A549 (cell line): ENCODE measurements around the gene FAM9B. TPM values are rescaled to one million over a fixed set of nuclear protein-coding genes. Genes with fewer than 3 reads are reported as not detected.
"Not testable (repeated sequence)": the region's sequence is repeated elsewhere in the genome, so short reads cannot be mapped to it uniquely, and the experiment has no call there.

Experiments used
- ATAC-seq, 2 experiments: fragments of 200-7000 bp in 1 of 2; fragments of >200 bp in 1 of 2; cut with Nextera tagmentation in 1 of 2; cut with Tn5 transposase in 1 of 2; 3 replicates each; pipeline versions ENCODE4 v1.8.0 to v1.9.1; 2018 to 2020; ENCODE audit warnings: mild to moderate bottlenecking in 1 of 2, moderate library complexity in 1 of 2
- CTCF ChIA-PET: fragments of 300-600 bp; sonication (Branson Sonifier 250); formaldehyde crosslinking; extraction: SDS; loops from one replicate; lab custom pipeline; 2021; ENCODE audit warnings: antibody characterized with exemption, inconsistent platforms; lab: Yijun Ruan, JAX
- POLR2A ChIA-PET: fragments of 350-600 bp; formaldehyde crosslinking; extraction: SDS; loops from one replicate; lab custom pipeline; 2021; ENCODE audit warnings: antibody characterized with exemption, inconsistent platforms; lab: Yijun Ruan, JAX
- DNase-seq, 2 experiments: peaks; one replicate each; pipeline versions ENCODE4 v3.0.0 to v3.0.0-alpha.2; 2011 to 2016; ENCODE audit warnings: low read depth in 1 of 2, low spot score in 1 of 2
- FAIRE-seq: peaks from 2 replicates; lab custom pipeline; 2011; peaks lifted over from hg19 to GRCh38; lab: Jason Lieb, UNC
- H3K27ac ChIP-seq, 2 experiments: fragments of >200 bp; sonication (Bioruptor Twin); formaldehyde crosslinking; 3 replicates each; pipeline ENCODE4 v1.5.1; 2016 to 2017
- H3K4me1 ChIP-seq: fragments of >200 bp; sonication (Bioruptor Twin); formaldehyde crosslinking; 3 replicates; pipeline ENCODE4 v1.6.1; 2016
- H3K4me2 ChIP-seq: fragments of >200 bp; sonication (Bioruptor Twin); formaldehyde crosslinking; 3 replicates; pipeline ENCODE4 v1.6.1; 2016
- H3K4me3 ChIP-seq: fragments of >200 bp; sonication (Bioruptor Twin); formaldehyde crosslinking; 3 replicates; pipeline ENCODE4 v1.5.1; 2016
- H3K9me3 ChIP-seq: fragments of >200 bp; sonication (Bioruptor Twin); formaldehyde crosslinking; 3 replicates; pipeline ENCODE4 v1.6.1; 2016
- CBX2 ChIP-seq: fragments of 200-600 bp; sonication (generic); IDR thresholded peaks from 2 replicates; pipeline ENCODE4 v1.6.1; 2016; ENCODE audit warnings: low read depth, mild to moderate bottlenecking, borderline replicate concordance
- CHD2 ChIP-seq: fragments of 150-350 bp; IDR thresholded peaks from 2 replicates; pipeline ENCODE4 v1.6.1; 2014; ENCODE audit warnings: low read length; ENCODE audit not compliant: partially characterized antibody
- CHD4 ChIP-seq: fragments of 200-600 bp; sonication (generic); IDR thresholded peaks from 2 replicates; pipeline ENCODE4 v1.6.1; 2016; ENCODE audit warnings: antibody characterized with exemption, mild to moderate bottlenecking, borderline replicate concordance
- EHF ChIP-seq: fragments of 250-450 bp; sonication (Bioruptor Pico); IDR thresholded peaks from 2 replicates; pipeline ENCODE4 v1.5.0; 2020; ENCODE audit warnings: mild to moderate bottlenecking
- GATA3 ChIP-seq: IDR thresholded peaks from 2 replicates; pipeline ENCODE4 v1.6.1; 2012; ENCODE audit warnings: borderline replicate concordance
- HDAC2 ChIP-seq: fragments of 200-600 bp; sonication (generic); IDR thresholded peaks from 2 replicates; pipeline ENCODE4 v1.6.1; 2016
- HOXA7 ChIP-seq: fragments of 250-450 bp; sonication (Bioruptor Pico); IDR thresholded peaks from 2 replicates; pipeline ENCODE4 v1.5.0; 2020; ENCODE audit warnings: mild to moderate bottlenecking, moderate library complexity
- HOXB13 ChIP-seq: fragments of 250-450 bp; sonication (Bioruptor Pico); IDR thresholded peaks from 2 replicates; pipeline ENCODE4 v1.5.0; 2020; ENCODE audit warnings: low read depth, mild to moderate bottlenecking, moderate library complexity
- HOXB5 ChIP-seq: fragments of 250-450 bp; sonication (Bioruptor Pico); IDR thresholded peaks from 2 replicates; pipeline ENCODE4 v1.5.0; 2020; ENCODE audit warnings: mild to moderate bottlenecking, moderate library complexity
- JUNB ChIP-seq: fragments of >200 bp; sonication (Bioruptor Twin); formaldehyde crosslinking; IDR thresholded peaks from 2 replicates; pipeline ENCODE4 v1.6.1; 2016
- MAFK ChIP-seq: fragments of 450-650 bp; IDR thresholded peaks from 2 replicates; pipeline ENCODE4 v1.6.1; 2014; ENCODE audit not compliant: partially characterized antibody
- NR3C1 ChIP-seq: fragments of >200 bp; sonication (Bioruptor Twin); formaldehyde crosslinking; IDR thresholded peaks from 3 replicates; pipeline ENCODE4 v1.6.1; 2017
- RCOR1 ChIP-seq: fragments of 150-350 bp; IDR thresholded peaks from 2 replicates; pipeline ENCODE4 v1.6.1; 2014; ENCODE audit warnings: antibody characterized with exemption, low read length, low read depth
- RFX5 ChIP-seq: fragments of 450-650 bp; IDR thresholded peaks from 2 replicates; pipeline ENCODE4 v1.7.1; 2014; ENCODE audit warnings: antibody characterized with exemption, mild to moderate bottlenecking, moderate library complexity
- RNF2 ChIP-seq: fragments of 200-600 bp; sonication (generic); IDR thresholded peaks from 2 replicates; pipeline ENCODE4 v1.6.1; 2016; ENCODE audit warnings: low read depth, mild to moderate bottlenecking, antibody characterized with exemption, moderate library complexity, borderline replicate concordance
- SMC3 ChIP-seq: fragments of >200 bp; sonication (Bioruptor Twin); formaldehyde crosslinking; IDR thresholded peaks from 3 replicates; pipeline ENCODE4 v1.6.1; 2018; ENCODE audit warnings: inconsistent platforms
- ZC3H11A ChIP-seq: fragments of 450-650 bp; IDR thresholded peaks from 2 replicates; pipeline ENCODE4 v1.6.1; 2014; ENCODE audit warnings: antibody characterized with exemption, mild to moderate bottlenecking
- ZFP36 ChIP-seq: fragments of 450-650 bp; IDR thresholded peaks from 2 replicates; pipeline ENCODE4 v1.6.1; 2014; ENCODE audit warnings: borderline replicate concordance; ENCODE audit not compliant: partially characterized antibody
- ZNF302 ChIP-seq: fragments of 250-450 bp; sonication (Bioruptor Pico); IDR thresholded peaks from 2 replicates; pipeline ENCODE4 v1.9.0; 2021; ENCODE audit warnings: inconsistent platforms, mild to moderate bottlenecking, moderate library complexity
- whole genome bisulfite sequencing: methylation state at CpG from one replicate; pipeline ENCODE4 v1.1.6; 2017; ENCODE audit errors: missing lambda C conversion rate; 5-methylcytosine and 5-hydroxymethylcytosine counted together
- polyA plus RNA-seq, 4 experiments: library from polyadenylated mRNA; depleted of rRNA in 3 of 4; stranded (reverse); fragments of >200 nt; fragmentation: RNase III in 1 of 4; extraction: RNeasy Plus Mini Kit Qiagen cat#74134 plus additional on column Dnase treatment in 1 of 4; gene quantifications; 2 replicates in 3 of 4; 3 replicates in 1 of 4; pipeline ENCODE4 v1.2.3, GENCODE V29; 2011 to 2017
- TF ChIP-seq, protein P1 (sequence below): fragments of >200 bp; sonication (Bioruptor Twin); formaldehyde crosslinking; IDR thresholded peaks from 3 replicates; pipeline ENCODE4 v1.5.1; 2016
- TF ChIP-seq, protein P2 (sequence below): fragments of 150-350 bp; IDR thresholded peaks from 2 replicates; pipeline ENCODE4 v1.6.1; 2014; ENCODE audit warnings: low read depth, mild to moderate bottlenecking, low read length
- TF ChIP-seq, protein P3 (sequence below): fragments of 200-600 bp; sonication (generic); IDR thresholded peaks from 2 replicates; pipeline ENCODE4 v1.6.1; 2016; ENCODE audit warnings: antibody characterized with exemption, mild to moderate bottlenecking, moderate library complexity
- TF ChIP-seq, protein P4 (sequence below): fragments of 250-450 bp; sonication (Bioruptor Pico); IDR thresholded peaks from 2 replicates; pipeline ENCODE4 v1.5.0; 2021; ENCODE audit warnings: mild to moderate bottlenecking, moderate library complexity, borderline replicate concordance
- TF ChIP-seq, protein P5 (sequence below): IDR thresholded peaks from 2 replicates; pipeline ENCODE4 v1.6.1; 2012

FAM9B gene
- polyA plus RNA-seq, 2 of the 4 experiments (the other 2 are of a cell fraction), result not detected

DNA sequence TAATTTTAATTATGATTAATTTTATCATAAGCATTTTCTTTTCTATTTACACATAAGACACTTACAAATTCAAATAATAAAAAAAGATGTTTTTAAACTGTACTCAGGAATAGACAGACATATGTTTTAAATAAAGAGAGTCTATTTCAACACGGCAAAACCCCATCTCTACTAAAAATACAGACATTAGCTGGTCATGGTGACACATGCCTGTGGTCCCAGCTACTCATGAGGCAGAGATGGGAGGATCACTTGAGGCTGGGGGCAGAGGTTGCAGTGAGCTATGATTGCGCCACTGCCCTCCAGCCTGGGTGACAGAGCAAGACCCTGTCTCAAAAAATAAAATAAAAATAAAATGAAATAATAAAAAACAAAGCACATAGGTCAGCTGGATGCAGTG is 14.8 kb downstream of the FAM9B start (continued):
- TF ChIP-seq NR3C1, result no peak

DNA sequence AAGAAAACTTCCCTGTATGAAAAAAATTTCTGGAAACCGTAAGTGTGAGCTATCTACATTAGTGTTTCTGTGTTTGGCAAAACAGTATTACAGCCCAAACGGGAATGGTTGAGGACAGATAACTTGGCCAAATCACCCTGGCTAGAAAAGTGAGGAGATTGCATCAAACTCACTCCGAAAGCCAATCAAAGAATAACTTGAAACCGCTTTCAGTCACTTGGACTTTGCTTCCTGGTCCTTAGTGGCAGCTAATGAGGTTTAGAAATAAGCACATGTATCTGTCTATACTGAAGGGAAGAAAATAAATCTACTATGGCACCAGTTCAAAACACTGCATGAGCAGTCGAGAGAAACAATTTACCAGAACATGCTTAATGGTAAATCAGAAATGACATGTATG is 15.6 kb downstream of the FAM9B start:
- not testable (repeated sequence) for FAIRE-seq
- WGBS, result 52% methylated on average over 5 of the region's 5 CpGs

DNA sequence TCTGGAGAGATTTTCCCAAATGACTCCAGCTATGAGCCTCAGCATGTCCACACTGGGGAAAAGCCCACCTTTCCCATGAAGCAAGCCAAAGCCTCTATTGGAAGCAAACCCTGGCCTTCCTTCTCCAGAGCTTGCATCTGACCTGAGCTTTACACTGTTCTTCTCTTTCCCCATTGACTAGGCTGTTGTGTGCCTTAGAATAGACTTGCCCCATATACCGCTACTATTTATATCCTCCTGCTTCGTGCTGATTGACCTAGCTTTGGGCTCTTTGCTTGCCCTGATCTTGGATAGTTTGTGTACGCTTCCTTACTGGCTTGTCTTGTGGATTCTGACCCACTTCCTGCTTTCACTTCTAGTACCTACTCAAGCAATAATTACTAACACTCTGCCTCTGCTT is 30.9 kb downstream of the FAM9B start:
- Histone ChIP-seq H3K4me3 (no peak overlapping the region), H3K4me2 (no peak overlapping the region), H3K4me1 (no peaks in the 10 kb centered on the region), H3K27ac (no peak overlapping the region), H3K9me3 (no peaks in the 10 kb centered on the region)
- FAIRE-seq (no peak), ATAC-seq (no peak), DNase-seq (no peak)
- ChIA-PET CTCF (interaction anchor here (0.6 kb wide), 1 partner anchor 332 kb away, joined by 4 read pairs; no protein-coding TSS in a partner anchor), POLR2A (no interaction called here)
- TF ChIP-seq ZNF302 (CRISPR knock-in tag), result no peak
- TF ChIP-seq HDAC2, result no peak
- TF ChIP-seq CHD2, result no peak
- no peak for TF ChIP-seq RCOR1
- TF ChIP-seq SMC3, result no peak
- TF ChIP-seq CHD4, result no peak
- TF ChIP-seq RNF2, result no peak
- TF ChIP-seq MAFK, result no peak
- TF ChIP-seq CBX2, result no peak
- TF ChIP-seq RFX5, result no peak
- TF ChIP-seq, protein P1, sequence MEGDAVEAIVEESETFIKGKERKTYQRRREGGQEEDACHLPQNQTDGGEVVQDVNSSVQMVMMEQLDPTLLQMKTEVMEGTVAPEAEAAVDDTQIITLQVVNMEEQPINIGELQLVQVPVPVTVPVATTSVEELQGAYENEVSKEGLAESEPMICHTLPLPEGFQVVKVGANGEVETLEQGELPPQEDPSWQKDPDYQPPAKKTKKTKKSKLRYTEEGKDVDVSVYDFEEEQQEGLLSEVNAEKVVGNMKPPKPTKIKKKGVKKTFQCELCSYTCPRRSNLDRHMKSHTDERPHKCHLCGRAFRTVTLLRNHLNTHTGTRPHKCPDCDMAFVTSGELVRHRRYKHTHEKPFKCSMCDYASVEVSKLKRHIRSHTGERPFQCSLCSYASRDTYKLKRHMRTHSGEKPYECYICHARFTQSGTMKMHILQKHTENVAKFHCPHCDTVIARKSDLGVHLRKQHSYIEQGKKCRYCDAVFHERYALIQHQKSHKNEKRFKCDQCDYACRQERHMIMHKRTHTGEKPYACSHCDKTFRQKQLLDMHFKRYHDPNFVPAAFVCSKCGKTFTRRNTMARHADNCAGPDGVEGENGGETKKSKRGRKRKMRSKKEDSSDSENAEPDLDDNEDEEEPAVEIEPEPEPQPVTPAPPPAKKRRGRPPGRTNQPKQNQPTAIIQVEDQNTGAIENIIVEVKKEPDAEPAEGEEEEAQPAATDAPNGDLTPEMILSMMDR, result no peak
- no peak for TF ChIP-seq EHF
- no peak for TF ChIP-seq ZC3H11A
- no peak for TF ChIP-seq JUNB
- TF ChIP-seq HOXB13, result no peak
- TF ChIP-seq, protein P2, sequence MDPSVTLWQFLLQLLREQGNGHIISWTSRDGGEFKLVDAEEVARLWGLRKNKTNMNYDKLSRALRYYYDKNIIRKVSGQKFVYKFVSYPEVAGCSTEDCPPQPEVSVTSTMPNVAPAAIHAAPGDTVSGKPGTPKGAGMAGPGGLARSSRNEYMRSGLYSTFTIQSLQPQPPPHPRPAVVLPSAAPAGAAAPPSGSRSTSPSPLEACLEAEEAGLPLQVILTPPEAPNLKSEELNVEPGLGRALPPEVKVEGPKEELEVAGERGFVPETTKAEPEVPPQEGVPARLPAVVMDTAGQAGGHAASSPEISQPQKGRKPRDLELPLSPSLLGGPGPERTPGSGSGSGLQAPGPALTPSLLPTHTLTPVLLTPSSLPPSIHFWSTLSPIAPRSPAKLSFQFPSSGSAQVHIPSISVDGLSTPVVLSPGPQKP, result no peak
- no peak for TF ChIP-seq HOXB5
- TF ChIP-seq HOXA7 (CRISPR knock-in tag), result no peak
- WGBS, result 72% methylated on average over 3 of the region's 3 CpGs

More for the DNA sequence above, 15.6 kb downstream of the FAM9B start:
- H3K4me2 ChIP-seq, ATAC-seq, H3K9me3 ChIP-seq, H3K4me1 ChIP-seq, POLR2A ChIA-PET, H3K27ac ChIP-seq, DNase-seq, H3K4me3 ChIP-seq: not testable (repeated sequence)
- CTCF ChIA-PET, result interaction anchor here (0.7 kb wide), 1 partner anchor 637 kb away, joined by 3 read pairs; no protein-coding TSS in a partner anchor

DNA sequence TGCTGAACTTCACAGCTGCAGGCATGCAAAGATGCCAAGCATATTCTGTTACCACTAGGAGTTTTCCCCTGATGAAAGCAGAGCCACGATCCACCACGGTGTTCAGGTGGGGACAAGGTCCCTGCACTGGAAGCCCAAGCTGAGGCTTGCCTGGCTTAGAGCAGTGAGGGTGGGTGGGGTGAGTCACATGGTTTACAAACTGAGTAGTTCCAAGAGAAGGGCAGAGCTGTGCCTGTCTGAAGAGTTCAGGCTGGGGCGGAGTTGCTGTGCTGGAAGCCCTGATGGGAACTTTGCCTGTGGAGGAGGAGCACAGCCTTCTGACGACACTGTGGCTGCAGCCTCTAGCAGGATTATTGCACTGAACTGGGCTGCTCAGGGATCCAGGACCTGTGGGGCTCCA is 45.5 kb downstream of the FAM9B start:
- FAIRE-seq (no peak), DNase-seq (peak in 1 of 2 experiments; percentile 1), ATAC-seq (peak in 1 of 2 experiments; percentile 21; a peak in 1 of 6 replicates)
- ChIA-PET CTCF (interaction anchor here (1.0 kb wide), 1 partner anchor 324 kb away, joined by 3 read pairs; no protein-coding TSS in a partner anchor), POLR2A (no interaction called here)
- no peak overlapping the region for H3K27ac ChIP-seq
- WGBS, result 75% methylated on average over 2 of the region's 4 CpGs
- H3K4me3 ChIP-seq, result no peak overlapping the region
- H3K4me1 ChIP-seq, result no peaks in the 10 kb centered on the region
- no peak overlapping the region for H3K4me2 ChIP-seq
- H3K9me3 ChIP-seq, result no peaks in the 10 kb centered on the region
- TF ChIP-seq ZFP36, result no peak
- TF ChIP-seq RNF2, result no peak
- TF ChIP-seq, protein P3, sequence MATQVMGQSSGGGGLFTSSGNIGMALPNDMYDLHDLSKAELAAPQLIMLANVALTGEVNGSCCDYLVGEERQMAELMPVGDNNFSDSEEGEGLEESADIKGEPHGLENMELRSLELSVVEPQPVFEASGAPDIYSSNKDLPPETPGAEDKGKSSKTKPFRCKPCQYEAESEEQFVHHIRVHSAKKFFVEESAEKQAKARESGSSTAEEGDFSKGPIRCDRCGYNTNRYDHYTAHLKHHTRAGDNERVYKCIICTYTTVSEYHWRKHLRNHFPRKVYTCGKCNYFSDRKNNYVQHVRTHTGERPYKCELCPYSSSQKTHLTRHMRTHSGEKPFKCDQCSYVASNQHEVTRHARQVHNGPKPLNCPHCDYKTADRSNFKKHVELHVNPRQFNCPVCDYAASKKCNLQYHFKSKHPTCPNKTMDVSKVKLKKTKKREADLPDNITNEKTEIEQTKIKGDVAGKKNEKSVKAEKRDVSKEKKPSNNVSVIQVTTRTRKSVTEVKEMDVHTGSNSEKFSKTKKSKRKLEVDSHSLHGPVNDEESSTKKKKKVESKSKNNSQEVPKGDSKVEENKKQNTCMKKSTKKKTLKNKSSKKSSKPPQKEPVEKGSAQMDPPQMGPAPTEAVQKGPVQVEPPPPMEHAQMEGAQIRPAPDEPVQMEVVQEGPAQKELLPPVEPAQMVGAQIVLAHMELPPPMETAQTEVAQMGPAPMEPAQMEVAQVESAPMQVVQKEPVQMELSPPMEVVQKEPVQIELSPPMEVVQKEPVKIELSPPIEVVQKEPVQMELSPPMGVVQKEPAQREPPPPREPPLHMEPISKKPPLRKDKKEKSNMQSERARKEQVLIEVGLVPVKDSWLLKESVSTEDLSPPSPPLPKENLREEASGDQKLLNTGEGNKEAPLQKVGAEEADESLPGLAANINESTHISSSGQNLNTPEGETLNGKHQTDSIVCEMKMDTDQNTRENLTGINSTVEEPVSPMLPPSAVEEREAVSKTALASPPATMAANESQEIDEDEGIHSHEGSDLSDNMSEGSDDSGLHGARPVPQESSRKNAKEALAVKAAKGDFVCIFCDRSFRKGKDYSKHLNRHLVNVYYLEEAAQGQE, result no peak
- TF ChIP-seq, protein P4, sequence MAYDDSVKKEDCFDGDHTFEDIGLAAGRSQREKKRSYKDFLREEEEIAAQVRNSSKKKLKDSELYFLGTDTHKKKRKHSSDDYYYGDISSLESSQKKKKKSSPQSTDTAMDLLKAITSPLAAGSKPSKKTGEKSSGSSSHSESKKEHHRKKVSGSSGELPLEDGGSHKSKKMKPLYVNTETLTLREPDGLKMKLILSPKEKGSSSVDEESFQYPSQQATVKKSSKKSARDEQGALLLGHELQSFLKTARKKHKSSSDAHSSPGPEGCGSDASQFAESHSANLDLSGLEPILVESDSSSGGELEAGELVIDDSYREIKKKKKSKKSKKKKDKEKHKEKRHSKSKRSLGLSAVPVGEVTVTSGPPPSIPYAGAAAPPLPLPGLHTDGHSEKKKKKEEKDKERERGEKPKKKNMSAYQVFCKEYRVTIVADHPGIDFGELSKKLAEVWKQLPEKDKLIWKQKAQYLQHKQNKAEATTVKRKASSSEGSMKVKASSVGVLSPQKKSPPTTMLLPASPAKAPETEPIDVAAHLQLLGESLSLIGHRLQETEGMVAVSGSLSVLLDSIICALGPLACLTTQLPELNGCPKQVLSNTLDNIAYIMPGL (CRISPR knock-in tag), result no peak
- TF ChIP-seq, protein P5, sequence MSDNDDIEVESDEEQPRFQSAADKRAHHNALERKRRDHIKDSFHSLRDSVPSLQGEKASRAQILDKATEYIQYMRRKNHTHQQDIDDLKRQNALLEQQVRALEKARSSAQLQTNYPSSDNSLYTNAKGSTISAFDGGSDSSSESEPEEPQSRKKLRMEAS, result no peak
- no peak for TF ChIP-seq GATA3
